ENCODE measurements around the gene MAP3K5.
A peak's percentile ranks its signal among the peaks of the same experiment; 100 is the strongest.

MAP3K5 gene

DNA sequence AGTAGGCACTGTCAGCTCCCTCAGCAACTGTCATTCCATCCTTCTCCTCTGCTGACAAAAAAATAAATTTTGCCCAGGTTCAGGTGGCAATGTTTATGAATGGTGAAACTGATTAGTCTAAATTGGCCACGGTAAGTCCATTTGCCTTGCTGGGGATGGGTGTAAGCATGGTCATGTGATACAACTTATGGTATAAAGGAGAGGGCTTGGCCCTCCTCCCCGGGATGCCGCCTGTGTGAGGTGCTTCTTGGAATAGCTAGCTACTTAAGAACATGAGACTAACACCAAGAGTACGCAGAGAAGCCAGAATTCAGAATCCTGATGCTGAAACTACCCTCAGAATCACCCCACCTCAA, 147.7 kb downstream of the MAP3K5 start:
- DNase-seq (ENCODE audit: low spot score), result no peak

DNA sequence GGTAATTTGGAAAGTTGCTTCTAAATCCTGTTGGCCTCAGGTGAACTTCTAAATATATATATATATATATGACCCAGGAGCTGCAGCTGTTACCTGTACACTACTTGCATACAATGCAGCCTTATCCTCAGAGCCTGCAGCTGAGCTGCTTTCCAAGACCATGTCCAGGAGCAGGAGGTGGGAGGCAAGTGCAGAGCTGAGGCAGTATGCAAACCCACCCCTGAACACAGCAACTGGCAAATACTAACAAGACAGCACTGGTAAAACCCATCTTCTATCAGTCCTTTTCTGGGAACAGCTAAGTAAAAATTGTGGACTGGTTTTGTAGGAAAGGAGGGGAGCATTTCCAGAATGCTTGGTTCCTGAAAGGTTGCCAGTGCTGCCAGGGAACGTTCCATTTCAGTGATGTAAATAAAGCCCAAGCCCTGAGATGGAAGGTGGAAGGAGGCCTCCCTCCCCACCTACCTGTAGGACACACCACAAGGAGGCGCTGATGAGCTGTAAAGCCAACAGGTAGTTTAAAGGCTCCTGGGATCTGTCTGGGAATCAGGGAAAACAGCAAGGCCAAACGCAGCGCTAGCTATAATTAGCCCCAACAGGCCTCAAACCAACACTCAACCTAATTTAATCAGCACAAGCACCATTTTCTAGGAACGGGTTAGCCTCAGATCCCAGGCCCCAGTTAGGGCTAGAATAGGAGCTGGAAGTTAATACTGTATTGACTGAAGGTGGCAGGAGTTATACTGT, 148.3 kb downstream of the MAP3K5 start:
- peak; percentile 80 for DNase-seq (ENCODE audit: low spot score)

DNA sequence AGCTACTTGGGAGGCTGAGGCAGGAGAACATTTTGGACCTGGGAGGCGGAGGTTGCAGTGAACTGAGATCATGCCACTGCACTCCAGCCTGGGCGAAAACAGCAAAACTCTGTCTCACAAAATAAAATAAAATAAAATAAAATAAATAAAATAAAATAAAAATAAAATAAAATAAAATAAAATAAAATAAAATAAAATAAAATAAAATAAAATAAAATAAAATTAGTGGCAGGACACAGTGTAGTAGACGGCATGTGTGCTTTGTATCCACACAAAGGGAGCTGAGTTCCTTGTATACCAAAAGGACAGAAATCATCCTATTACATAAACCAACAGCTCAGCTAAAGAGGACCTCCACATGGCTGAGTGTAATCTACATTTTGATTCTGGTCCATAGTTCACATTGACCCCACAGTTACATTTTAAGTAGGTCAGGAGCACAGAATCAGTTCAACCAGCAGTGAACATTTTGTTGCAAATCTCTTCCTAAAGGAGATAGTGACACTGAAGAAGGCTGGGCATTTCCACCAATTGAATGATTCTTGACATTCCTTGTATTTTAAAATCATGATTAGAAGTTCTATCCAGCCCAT, 150.3 kb downstream of the MAP3K5 start:
- no peak for DNase-seq (ENCODE audit: low spot score)

DNA sequence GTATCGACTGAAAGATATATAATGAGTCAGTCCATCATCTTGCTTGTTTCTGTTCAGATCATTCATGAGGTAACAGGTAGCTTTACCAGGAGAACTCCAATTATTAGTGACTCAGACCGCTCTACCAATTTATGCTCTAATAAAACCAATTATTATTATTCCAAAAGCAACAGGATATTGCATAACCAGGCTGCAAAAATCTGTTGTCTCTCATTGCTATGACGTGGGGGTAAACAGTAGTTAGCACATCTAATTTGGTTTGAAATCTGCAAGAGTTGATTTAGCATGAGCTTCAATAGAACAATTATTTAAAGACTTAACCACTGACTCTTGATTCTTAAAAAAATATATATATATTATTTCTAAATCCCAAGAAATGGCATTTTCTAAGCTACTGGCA, 151.1 kb downstream of the MAP3K5 start:
- DNase-seq (ENCODE audit: low spot score), result no peak

DNA sequence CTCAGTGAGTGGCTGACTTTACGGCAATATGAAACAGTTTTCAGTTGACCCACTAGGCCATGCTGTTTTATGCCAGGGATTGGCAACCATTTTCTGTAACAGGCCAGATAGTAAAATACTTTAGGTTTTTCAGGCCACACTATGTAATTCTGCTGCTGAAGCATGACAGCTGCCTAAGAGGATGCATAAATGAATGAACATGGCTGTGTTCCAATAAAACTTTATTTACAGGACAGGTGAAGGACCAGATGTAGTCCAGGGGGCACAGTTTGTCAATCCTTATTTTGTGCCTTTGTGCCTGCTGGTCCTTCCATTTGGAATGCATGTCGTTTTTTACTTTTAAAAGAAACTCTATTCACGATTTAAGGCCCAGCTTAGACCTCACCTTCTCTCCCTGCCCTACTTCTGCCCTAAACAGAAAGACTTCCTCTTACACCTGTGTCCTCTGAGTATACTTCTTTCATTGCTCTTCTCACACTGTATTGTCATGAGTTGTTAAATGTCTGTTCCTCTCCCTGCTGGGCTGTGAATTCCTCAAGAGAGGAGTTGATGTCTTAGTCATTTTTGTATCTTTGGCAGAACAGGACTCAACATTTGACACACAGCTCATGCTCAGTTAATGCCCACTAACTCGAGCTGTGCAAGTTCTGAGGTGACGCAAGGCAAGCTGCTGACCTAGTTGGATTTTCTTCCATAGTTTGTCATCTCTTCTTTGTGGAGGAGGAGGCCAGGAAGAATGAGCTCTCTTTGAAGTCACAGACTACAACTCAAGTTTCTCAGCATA, 152.0 kb downstream of the MAP3K5 start:
- no peak for DNase-seq (ENCODE audit: low spot score)

DNA sequence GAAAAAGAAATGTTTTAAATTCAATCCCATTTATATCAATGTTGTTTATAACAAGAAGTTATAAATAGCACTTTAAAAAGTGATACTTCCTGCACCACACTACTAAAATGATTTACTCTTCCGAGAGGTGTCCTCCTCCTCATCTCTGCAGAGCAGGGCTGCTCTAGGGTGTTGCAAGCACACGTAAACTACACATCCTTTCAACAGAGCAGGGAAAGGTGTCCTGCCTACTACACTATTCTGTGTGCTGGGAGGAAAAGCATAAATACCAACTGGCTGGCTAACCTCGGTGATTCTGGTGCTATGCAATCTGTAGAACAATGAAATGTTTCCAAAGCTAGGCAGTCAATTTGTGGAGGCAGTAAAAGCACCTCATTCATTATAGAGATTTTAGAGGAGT, 152.6 kb downstream of the MAP3K5 start:
- DNase-seq (ENCODE audit: low spot score), result no peak

DNA sequence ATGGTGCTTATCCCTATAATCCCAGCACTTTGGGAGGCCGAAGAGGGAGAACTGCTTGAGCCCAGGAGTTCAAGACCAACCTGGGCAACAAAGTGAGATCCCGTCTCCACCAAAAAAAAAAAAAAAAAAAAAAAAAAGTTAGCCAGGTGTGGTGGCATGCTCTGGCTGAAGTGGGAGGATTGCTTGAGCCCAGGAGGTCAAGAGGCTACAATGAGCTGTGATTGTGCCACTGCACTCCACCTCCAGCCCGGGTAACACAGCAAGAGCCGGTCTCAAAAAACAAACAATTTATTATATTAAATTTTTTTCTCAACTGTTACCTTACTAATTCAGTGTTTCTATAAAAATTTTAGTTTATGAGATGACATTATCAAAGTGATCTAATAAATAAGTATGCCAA, 156.7 kb downstream of the MAP3K5 start:
- no peak for DNase-seq (ENCODE audit: low spot score)

DNA sequence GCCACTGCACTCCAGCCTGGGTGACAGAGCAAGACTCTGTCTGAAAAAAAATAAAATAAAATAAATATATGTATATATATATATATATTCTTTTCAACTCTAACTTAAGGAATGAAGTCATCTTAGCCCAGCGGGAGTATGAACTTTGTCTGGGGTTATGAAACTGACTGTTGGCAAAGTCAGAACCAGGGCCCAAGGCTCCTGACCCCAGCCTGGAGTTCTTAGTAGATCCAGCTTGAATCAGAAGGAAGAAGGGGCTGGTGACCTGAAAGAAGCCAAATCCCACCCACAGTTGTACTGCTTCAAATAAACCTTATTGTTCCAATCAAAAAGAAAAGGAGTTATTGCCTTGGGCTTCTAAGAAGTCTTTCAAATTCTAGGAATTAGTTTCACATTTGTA, 158.9 kb downstream of the MAP3K5 start:
- no peak for DNase-seq (ENCODE audit: low spot score)

DNA sequence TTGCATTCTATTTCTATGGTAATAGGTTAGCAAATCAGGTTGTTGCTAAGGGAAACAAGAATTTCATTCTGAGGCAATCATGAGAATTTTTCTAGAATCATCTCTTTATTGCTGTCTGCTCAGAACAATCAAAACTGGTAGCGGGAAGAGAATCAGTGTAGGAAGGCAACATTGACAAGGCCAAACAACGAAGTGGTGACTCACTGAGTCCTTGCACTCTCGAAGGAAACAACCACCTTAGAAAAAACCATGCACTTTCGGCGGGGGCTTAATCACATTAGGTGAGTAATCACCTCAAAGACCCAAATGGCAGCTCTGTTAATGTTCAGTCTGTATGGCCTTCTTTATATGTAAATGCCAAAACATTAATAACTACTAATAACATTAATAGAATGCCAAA, 163.3 kb downstream of the MAP3K5 start:
- no peak for DNase-seq (ENCODE audit: low spot score)

DNA sequence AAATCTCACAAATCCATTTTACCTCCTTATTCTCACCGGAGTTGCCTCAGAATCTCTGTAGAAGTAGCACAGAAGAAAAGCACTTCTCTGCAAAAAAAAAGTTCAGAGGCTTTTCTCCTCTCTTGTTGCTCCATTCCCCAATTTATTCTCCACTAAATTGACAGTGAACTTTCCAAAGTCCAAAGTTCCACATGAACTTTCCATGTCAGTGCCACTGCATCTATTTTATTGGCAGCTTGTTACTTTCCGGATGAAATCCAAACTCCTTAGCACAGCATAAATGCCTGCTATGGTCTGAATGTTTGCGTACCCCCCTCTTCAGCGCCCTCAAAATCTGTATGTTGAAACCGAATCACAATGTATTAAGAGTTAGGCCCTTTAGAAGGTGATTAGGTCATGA, 165.1 kb downstream of the MAP3K5 start:
- no peak for DNase-seq (ENCODE audit: low spot score)

DNA sequence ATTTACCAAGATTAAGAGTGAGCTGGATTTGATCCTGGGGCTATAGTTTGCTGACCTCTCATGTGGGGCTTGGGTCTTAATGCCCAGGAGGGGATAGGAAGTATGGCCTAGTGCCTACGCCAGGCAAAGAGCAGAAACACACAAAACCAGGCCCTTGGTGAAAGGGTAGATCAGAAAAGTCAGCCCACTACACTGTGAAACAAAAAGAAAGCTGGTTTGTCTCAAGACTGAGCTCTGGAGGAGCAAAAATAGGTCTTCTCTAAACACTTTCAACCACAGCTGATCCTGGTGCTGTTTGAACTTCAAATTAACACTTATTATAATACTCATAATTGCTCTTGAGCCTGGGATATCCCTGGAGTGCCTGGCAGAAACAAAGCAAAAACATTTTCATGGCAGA, 167.0 kb downstream of the MAP3K5 start:
- DNase-seq (ENCODE audit: low spot score), result no peak

DNA sequence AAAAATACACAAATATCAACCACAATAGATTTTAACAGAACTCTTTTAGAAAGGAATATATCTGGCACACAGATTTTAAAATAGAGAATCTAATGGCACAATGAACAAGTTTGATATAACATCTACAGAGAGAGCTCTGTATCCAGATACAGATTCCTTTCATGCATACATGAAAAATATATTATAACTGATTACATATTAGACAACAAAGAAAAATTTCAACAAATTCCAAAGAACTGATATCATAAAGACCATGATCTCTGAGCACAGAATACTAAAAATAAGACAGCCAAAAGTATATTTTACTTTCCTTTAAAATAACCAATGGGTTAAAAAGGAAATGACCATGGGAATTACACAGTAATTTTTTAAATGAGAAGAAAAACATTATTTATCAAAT, 167.9 kb downstream of the MAP3K5 start:
- no peak for DNase-seq (ENCODE audit: low spot score)

DNA sequence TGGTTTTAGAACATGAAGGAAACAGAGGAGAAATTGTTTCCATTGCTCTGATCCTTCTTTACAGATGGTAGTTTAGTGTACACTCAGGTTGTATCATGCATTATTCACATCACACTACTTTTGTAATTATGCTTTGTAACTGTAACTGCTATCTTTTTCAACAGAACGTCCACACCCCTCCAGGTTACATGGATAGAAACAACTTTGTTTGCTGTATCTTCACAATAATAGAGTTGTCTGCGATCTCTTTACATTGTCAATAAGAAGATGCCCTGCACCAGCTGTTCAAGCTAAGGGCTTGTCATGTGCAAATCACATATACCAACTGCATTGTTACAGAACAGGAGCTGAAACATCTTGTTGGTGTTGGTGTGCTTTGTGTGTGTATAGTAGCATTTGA, 174.2 kb downstream of the MAP3K5 start:
- no peak for DNase-seq (ENCODE audit: low spot score)

DNA sequence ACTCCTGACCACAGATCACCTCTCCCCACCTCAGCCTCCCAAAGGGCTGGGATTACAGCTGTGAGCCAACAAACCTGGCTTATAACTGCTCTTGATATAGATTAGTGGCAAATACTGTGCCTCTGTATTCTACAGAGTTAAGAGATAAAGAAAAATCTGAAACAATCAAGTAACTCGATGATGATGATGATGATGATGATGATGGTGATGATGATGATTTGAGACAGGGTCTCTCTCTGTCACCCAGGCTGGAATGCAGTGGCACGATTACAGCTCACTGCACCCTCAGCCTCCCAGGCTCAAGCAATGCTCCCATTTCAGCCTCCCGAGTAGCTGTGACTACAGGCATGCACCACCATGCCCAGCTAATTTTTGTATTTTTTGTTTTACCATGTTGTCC, 175.8 kb downstream of the MAP3K5 start:
- no peak for DNase-seq (ENCODE audit: low spot score)

DNA sequence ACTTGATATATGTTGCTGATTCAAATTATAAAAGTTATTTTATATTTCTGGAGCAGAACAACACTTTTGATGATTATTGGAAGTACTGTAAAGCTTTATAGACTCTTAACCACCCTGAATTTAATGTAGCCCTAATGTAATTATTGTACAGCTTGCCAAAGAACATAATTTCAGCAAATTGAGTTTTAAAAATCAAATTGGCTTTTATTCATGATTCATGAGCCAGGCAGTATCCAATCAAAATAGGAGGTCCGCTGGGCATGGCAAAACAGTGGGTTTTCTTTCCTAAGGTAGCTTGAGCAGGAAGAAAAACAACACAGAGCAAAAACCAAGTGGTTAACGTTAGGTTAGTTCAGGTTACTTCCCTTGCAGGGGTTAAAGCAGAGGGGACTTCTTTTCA, 177.3 kb downstream of the MAP3K5 start:
- DNase-seq (ENCODE audit: low spot score), result no peak

DNA sequence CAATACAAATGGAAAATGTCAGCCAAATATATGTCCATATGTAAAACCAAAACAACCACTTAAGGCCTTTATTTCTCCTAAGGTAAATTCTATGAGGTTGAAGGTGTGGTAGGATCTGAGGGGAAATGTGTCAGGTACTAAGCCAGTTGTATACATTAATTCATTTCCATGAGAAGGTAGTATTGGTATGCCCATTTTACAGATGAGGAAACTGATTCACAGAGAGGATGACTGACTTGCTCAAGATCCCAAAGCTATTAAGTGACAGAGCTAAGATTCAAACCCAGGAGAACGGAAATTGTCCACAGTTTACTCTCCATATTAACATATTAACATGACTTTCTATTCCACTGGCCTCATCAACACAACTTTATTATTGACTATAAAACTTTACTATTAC, 177.9 kb downstream of the MAP3K5 start:
- DNase-seq (ENCODE audit: low spot score), result no peak

DNA sequence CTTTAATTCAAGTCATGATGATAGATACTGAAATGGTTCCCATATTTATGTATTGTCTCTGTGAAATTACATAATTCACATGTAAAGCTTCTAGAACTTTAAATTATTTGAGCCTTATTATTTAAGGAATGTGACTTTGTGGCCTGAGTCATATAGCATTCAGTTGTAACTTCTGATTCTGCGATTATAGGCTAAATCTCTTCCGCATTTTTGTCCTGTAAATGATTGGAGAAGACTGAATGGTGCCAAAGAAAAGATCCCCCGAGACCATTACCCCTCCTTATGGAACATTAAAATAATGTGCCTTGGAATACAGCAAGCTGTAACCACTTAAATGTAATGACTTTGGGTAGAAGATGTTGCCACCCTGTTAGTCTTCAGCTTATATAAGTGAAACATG, 178.8 kb downstream of the MAP3K5 start:
- no peak for DNase-seq (ENCODE audit: low spot score)

DNA sequence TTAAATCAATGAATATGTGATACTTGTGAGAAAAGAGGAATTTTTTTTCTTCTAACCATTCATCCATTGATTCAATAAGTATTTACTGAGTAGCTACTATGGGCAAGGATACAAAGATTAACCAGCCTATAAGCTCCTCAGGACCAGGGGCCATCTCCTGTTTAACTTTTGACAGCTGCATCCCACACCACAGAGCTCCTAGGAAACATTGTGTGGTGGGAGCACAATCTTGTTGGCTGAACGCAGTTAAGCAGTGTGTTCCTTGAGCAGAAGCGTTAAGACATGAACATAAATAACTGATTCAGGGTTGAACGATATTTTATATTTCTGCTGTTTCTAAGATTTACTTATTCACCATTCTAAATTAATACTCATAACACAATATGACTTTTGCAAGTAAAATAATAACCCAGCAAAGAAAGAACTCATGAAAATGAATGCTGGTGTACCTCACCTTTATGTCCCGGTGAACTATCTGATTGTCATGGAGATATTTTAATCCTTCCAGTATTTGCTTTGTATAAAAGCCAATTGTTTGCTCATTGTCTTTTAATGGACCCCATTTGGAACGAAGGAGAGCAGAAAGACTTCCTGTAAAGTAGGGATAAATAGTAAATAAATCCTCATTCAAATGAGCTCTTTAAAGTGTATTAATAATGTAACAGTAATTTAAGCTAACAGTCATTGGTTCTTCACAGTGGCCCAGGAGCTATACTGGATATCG, 179.4 kb downstream of the MAP3K5 start:
- no peak for DNase-seq (ENCODE audit: low spot score)

DNA sequence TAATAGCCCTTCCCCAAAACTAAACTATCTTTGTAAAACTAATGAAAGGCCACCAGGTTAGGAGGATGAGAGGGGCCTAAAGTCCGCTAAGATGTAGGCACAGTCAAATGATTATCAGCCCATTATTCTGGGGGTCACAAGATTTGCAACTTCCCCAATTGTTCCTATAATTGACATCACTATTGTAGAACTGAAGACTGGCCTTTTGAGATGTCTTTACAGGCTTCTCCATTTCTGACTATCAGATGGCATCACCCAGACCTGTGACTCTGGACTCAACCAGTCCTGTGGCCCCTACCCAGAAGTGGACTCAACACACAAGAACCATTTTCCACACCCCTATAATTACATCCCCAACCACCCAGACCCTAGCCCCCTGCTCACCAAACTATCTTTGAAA, 180.5 kb downstream of the MAP3K5 start:
- no peak for DNase-seq (ENCODE audit: low spot score)

DNA sequence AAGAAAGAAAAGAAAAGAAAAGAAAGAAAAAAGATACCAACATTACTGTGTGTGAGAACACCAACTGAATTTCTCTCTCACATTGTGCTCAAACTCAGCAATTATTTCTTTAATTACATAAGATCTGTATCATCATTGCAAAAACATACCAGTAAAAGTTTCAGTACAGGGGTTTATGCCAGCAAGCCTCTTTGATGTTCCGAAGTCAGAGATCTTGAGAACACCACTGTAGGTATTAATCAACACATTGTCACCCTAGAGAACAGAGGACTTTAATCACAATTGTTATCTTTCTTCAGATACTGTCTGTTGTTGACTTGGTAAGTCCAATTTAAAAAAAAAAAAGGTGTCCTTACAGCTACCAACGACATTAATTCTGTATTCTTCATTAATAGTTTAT, 181.1 kb downstream of the MAP3K5 start:
- no peak for DNase-seq (ENCODE audit: low spot score)

DNA sequence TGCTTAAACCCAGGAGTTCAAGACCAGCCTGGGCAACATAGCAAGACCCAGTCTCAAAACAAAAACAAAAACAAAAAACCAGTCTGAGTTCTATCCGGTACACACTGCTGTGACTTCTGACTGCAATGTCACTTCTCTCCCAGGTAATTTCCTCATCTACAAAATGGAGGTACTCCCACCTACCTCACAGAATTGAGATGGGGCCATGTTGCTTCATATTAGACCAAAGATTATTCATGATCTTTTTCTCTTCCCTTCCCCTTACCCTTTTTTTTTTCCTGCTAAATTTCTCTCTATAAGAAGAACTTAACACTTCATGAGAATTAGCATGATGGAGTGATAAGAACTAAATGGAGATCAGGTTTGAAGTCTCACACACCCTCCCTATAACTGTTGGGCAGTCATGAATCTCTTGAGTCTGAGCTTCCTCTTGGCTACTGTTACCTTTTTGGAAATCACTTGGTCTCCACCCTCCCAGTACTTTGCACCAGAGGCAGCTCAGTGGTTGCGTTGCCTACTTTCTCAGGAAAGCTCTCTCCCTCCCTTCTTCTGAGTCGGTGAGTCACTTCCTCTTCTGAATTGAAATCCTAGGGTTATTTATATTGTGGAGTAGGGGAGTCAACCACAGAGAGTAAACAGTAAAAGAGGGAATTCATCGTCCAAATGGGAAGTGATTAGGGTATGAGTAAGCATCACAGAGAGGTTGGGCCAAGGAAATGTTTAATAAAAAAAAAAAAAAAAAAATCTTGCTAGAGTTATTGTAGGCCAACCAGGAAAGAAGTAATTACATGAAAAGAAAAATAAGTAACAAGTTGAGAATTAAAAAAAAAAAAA, 182.2 kb downstream of the MAP3K5 start:
- DNase-seq (ENCODE audit: low spot score), result no peak

DNA sequence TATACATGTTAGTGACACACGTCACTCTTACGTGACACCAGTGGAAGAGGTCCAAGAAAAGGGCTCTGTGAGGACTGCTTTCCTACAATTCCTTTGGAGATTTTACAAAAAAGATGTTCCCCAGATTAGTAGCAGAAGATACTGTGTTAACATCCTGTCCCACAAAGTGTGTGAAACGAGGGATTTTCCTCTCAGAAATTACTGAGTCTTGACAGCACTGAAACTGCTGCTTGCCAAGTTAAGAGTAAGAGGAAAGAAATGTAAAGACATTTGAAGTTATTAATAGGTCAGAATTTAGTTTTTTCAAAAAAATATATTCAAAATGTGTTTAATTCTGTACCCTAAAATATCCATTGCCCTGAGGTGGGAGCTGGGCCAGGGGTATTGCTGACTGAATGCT, 183.3 kb downstream of the MAP3K5 start:
- DNase-seq (ENCODE audit: low spot score), result no peak
